22Rv1 (cell line): Measurements from ENCODE around the gene CCDC110.

Experiments
- CTCF ChIP-seq: fragments of 450-650 bp; IDR thresholded peaks from 2 replicates; pipeline ENCODE4 v1.5.1; 2017; ENCODE audit warnings: mild to moderate bottlenecking
- ZFX ChIP-seq: fragments of 450-650 bp; IDR thresholded peaks from 2 replicates; pipeline ENCODE4 v1.6.1; 2017; ENCODE audit warnings: antibody characterized with exemption, borderline replicate concordance

DNA sequence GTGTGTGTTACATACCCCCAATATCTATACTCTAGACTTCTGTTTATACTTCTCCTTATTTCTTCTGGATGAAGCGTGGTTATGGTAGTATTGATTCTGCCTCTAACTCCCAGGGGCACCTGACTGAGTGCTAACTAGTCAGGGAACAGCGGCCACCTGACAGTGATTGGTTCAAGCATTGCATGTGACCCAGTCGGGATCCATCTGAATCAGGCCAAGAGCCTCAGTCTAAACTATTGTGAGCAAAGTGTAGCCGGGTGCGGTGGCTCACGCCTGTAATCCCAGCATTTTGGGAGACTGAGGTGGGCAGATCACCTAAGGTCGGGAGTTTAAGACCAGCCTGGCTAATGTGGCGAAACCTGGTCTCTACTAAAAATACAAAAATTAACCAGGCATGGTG, 10.0 kb downstream of the CCDC110 start:
- no peak for TF ChIP-seq CTCF
- no peak for TF ChIP-seq ZFX
